Skeletal muscle tissue (tissue), 4 donors: ENCODE measurements around the gene ATP5ME. TPM values are rescaled to one million over a fixed set of nuclear protein-coding genes. Genes with fewer than 3 reads are reported as not detected.

Experiments
- H3K27ac ChIP-seq: one replicate; pipeline ENCODE4 v1.7.0; 2013; ENCODE audit warnings: mild to moderate bottlenecking, low read depth, low read length, inconsistent platforms
- H3K27me3 ChIP-seq, 3 donors: one replicate each; pipeline ENCODE4 v1.7.0; 2013; ENCODE audit warnings: low read length in 3 of 3; ENCODE audit not compliant: control insufficient read depth in 3 of 3, insufficient read depth in 3 of 3
- H3K36me3 ChIP-seq, 3 donors: one replicate each; pipeline ENCODE4 v1.7.0; 2013; ENCODE audit warnings: low read length in 3 of 3; ENCODE audit not compliant: control insufficient read depth in 3 of 3, insufficient read depth in 3 of 3
- H3K4me1 ChIP-seq, 3 donors: one replicate each; pipeline ENCODE4 v1.7.0; 2013; ENCODE audit warnings: low read length in 3 of 3, mild to moderate bottlenecking in 3 of 3; ENCODE audit not compliant: control insufficient read depth in 3 of 3, insufficient read depth in 3 of 3
- H3K4me3 ChIP-seq, 3 donors: one replicate each; pipeline ENCODE4 v1.7.0; 2013; ENCODE audit warnings: low read length in 3 of 3
- H3K9ac ChIP-seq, 3 donors: one replicate each; pipeline ENCODE4 v1.7.0; 2013; ENCODE audit warnings: low read length in 3 of 3, mild to moderate bottlenecking in 3 of 3, moderate library complexity in 2 of 3, low read depth in 1 of 3
- H3K9me3 ChIP-seq, 3 donors: one replicate each; pipeline ENCODE4 v1.7.0; 2013; ENCODE audit warnings: low read length in 3 of 3; ENCODE audit not compliant: control insufficient read depth in 3 of 3
- total RNA-seq: library from RNA; depleted of rRNA; stranded (reverse); fragments of >200 nt; gene quantifications from one replicate; pipeline ENCODE4 v1.2.3, GENCODE V29; 2014
- donor health status: Osteomylitis.

The ATP5ME gene
- total RNA-seq, 1 donor from 2014 or later: 220 TPM

DNA sequence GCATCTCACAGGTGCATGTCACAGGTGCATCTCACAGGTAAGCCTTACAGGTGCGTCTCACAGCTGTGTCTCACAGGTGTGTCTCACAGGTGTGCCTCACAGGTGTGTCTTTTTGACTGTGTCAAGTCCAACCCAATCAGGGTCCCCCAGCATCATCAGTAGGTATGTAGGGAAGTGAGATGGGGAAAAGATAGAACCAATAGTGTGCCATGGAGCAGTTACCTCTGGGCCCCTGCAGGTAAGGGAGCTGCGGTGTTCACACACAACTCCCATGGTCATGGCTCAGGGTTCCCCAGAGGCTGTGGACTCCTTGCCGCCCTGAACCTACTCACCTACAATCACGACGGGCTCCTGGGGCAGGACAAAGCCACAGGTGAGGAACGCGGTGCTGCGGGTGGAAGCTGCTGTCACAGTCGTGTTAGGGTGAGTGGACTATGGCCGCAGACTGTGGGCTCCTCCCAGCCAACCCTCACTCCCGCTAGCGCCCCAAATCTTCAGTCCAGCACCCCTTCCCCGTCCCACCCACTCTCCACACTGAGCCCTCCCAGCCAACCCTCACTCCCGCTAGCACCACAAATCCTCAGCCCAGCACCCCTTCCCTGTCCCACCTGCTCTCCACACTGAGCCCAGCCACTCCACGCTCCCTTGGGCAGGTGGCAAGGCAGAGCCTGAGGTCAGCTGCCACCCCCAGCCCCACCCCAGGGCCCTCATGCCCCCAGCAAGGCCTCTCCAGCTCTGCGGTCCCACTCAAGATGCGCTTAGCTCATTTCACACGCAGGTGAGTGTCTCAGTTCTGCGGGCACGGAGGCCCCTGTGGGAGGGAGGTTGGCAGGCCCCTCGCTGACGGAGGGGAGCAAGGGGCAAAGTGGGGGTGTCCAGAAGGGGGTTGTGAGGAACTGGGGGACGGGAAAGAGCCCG lies 50.8 kb downstream of the ATP5ME start:
- H3K9ac ChIP-seq: no peak overlapping the region
- H3K27me3 ChIP-seq: peaks cover 0 to 14% (median 13%) of the 10 kb centered on the region in 3 donors
- no peaks in the 10 kb centered on the region for H3K4me1 ChIP-seq
- H3K36me3 ChIP-seq: no peaks in the 10 kb centered on the region
- H3K9me3 ChIP-seq: peaks cover 0 to 2% (median 0%) of the 10 kb centered on the region in 3 donors
- H3K4me3 ChIP-seq: no peak overlapping the region
- no peak overlapping the region for H3K27ac ChIP-seq

Other genes with a start within 250 kb of the ATP5ME start
- 8.4 TPM for gene ZNF721, start 175.1 kb downstream of the ATP5ME start, total RNA-seq
- gene PIGG, start 175.1 kb downstream of the ATP5ME start, total RNA-seq: 27.1 TPM
- gene TMEM271, start 98.0 kb downstream of the ATP5ME start, total RNA-seq: not detected
- gene PDE6B, start 48.7 kb downstream of the ATP5ME start, total RNA-seq: 8.9 TPM
- gene MYL5, start 266 bp upstream of the ATP5ME start, total RNA-seq: 978 TPM
- gene SLC49A3, start 14.9 kb upstream of the ATP5ME start, total RNA-seq: 4.2 TPM
- gene PCGF3, start 31.6 kb upstream of the ATP5ME start, total RNA-seq: 23.0 TPM
- gene CPLX1, start 151.9 kb upstream of the ATP5ME start, total RNA-seq: not detected